Measurements from ENCODE around the gene MYOG.

Gene MYOG

DNA sequence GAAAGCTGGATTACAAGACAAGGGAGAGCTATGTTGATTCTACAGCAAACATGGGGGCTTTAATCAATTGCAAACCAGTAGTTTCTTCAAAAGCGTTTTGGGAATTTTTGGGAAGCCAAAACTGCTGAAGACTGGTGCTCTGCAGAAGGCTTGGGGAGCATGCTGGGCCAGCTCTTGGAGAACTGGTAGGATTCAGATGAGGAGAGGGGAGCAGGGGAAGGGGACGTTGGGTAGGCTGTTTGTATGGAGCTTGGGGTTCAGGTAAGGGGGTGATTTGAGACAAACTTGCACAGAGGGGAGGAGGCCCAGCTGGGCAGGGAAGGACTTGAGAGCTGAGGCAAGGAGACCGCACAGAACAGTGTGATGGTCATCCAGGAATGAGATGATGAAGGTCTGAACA lies 2.6 kb upstream of the MYOG start:
- Histone ChIP-seq H3K9me3 (ENCODE audit: low read depth, low read length) (no peaks in the 10 kb centered on the region), H3K27ac (no peak overlapping the region), H3K9ac (ENCODE audit: insufficient read length) (no peak overlapping the region), H3K4me3 (no peak overlapping the region), H3K36me3 (ENCODE audit: insufficient read depth, low read length) (no peaks in the 10 kb centered on the region)
- TF ChIP-seq FOXP2 (optimal IDR thresholded peaks at IDR 0.05; ENCODE audit: control extremely low read depth, extremely low read length, insufficient read depth) (no peak), POLR2AphosphoS5 (IDR thresholded peaks at IDR 0.05; ENCODE audit: borderline replicate concordance, low read depth, low read length) (no peak), EZH2 (IDR thresholded peaks at IDR 0.05) (no peak)
- DNase-seq (ENCODE audit: low read depth, low spot score), result no peak

DNA sequence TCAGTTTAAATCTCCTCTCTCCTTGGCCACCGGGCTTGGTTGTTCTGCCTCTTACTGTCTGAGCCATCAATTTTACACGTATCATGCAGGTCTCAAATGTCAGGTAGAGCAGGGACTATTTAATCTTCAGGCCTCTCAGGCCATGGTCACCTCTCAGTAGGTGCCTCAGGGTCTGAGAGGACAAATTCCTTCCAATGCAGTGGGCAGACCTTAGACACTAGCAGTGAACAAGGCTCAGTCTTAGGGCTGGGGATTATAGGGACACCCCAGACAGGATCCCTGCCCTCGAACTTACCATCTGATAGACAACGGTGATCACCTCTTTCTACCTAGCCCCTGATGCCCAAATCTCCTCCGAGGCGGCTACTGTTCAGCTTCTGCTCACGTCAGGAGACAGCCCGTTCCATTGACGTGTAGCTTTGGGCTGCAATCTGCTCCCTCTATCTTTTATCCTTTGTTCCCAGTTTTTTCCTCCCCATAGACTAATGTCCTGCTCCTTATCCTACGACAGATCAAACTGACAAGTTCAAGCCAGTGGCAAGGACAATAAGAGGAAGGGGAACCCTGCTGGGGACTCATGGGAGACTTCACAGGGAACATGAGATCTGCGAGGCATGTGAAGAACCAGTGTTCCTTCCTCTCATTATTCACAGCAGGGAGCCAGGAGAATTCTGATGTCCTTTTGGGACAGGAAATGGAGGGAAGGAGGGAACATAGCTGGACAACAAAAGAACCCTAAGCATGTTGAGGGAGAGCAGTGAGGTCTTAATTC lies 1.4 kb upstream of the MYOG start:
- no peak overlapping the region for H3K4me3 ChIP-seq
- no peak overlapping the region for H3K9ac ChIP-seq (ENCODE audit: insufficient read length)
- no peak overlapping the region for H3K27ac ChIP-seq
- no peak for DNase-seq (ENCODE audit: low read depth, low spot score)
- H3K36me3 ChIP-seq (ENCODE audit: insufficient read depth, low read length), result no peaks in the 10 kb centered on the region
- TF ChIP-seq EZH2 (IDR thresholded peaks at IDR 0.05) (no peak), POLR2AphosphoS5 (IDR thresholded peaks at IDR 0.05; ENCODE audit: borderline replicate concordance, low read depth, low read length) (no peak), FOXP2 (optimal IDR thresholded peaks at IDR 0.05; ENCODE audit: control extremely low read depth, extremely low read length, insufficient read depth) (no peak)
- no peaks in the 10 kb centered on the region for H3K9me3 ChIP-seq (ENCODE audit: low read depth, low read length)

DNA sequence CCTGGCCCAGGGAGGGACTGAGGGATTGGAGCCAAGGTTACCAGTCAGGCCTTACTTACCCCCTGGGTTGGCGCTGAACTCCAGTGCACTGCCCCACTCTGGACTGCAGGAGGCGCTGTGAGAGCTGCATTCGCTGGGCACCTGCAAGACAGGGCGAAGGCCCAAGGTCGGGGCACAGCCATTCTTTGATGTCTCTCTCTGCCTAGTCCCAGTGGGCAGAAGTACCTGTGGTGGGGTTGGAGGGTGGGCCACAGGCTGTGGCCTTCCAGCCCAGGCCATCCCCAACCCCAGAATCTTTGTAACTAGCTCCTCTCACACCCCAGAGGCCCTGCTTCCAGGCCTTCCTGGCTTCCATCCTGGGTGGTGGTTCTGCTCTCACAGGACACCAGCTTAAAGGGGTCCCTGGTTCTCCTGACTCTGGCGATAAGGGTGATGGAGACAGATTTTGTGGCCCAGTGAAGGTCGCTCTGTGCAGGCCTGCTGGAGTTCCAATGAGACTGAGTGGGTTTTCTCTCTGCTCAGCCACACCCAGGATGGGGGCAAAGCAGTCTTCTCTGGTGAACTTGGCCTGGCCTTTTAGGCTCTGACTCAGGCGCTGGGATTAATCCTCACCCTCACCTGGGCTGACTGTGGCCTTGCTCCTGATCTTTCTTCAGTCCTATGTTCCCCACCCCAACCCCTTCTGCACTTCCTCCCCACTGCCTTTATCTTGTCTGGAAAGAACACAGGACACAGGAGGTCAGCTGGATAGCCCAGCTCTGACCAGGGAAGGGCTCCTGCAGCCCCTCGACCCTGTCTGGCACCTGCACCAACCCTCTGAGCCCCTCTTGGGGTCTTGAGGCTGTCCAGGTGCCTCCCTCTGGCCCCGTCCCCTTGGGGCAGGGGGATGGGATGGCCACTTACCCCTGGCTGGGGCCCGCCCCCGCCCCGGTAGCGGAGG lies 954 bp downstream of the MYOG start:
- Histone ChIP-seq H3K9me3 (ENCODE audit: low read depth, low read length) (no peaks in the 10 kb centered on the region), H3K9ac (ENCODE audit: insufficient read length) (no peak overlapping the region), H3K36me3 (ENCODE audit: insufficient read depth, low read length) (no peaks in the 10 kb centered on the region), H3K27ac (no peak overlapping the region), H3K4me3 (no peak overlapping the region)
- no peak for DNase-seq (ENCODE audit: low read depth, low spot score)
- TF ChIP-seq FOXP2 (optimal IDR thresholded peaks at IDR 0.05; ENCODE audit: control extremely low read depth, extremely low read length, insufficient read depth), result no peak
- TF ChIP-seq POLR2AphosphoS5 (IDR thresholded peaks at IDR 0.05; ENCODE audit: borderline replicate concordance, low read depth, low read length), result no peak
- no peak for TF ChIP-seq EZH2 (IDR thresholded peaks at IDR 0.05)

DNA sequence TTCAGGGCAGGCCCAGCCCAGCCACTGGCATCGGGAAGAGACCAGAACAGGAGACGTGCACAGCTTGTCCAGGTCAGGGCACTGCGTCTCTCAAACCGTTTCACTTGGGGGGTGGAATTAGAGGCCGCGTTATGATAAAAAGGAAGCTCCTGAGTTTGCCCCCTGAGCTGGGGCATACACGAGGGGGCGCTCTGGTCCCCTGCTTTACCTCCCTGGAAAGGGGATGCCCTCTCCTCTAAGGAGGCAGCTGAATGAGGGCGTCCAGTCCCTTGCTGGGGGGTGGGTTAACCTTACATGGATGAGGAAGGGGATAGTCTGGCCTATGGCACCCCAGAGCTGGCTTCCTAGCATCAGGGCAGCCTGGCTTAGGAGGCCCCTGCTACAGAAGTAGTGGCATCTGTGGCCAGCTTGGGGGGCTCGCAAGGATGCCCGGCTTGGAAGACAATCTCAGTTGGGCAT lies 2.3 kb downstream of the MYOG start:
- TF ChIP-seq POLR2AphosphoS5 (IDR thresholded peaks at IDR 0.05; ENCODE audit: borderline replicate concordance, low read depth, low read length), result no peak
- TF ChIP-seq FOXP2 (optimal IDR thresholded peaks at IDR 0.05; ENCODE audit: control extremely low read depth, extremely low read length, insufficient read depth), result no peak
- no peak for TF ChIP-seq EZH2 (IDR thresholded peaks at IDR 0.05)
- no peaks in the 10 kb centered on the region for H3K9me3 ChIP-seq (ENCODE audit: low read depth, low read length)
- H3K9ac ChIP-seq (ENCODE audit: insufficient read length), result no peak overlapping the region
- H3K27ac ChIP-seq, result no peak overlapping the region
- no peak for DNase-seq (ENCODE audit: low read depth, low spot score)
- no peaks in the 10 kb centered on the region for H3K36me3 ChIP-seq (ENCODE audit: insufficient read depth, low read length)
- H3K4me3 ChIP-seq, result no peak overlapping the region

DNA sequence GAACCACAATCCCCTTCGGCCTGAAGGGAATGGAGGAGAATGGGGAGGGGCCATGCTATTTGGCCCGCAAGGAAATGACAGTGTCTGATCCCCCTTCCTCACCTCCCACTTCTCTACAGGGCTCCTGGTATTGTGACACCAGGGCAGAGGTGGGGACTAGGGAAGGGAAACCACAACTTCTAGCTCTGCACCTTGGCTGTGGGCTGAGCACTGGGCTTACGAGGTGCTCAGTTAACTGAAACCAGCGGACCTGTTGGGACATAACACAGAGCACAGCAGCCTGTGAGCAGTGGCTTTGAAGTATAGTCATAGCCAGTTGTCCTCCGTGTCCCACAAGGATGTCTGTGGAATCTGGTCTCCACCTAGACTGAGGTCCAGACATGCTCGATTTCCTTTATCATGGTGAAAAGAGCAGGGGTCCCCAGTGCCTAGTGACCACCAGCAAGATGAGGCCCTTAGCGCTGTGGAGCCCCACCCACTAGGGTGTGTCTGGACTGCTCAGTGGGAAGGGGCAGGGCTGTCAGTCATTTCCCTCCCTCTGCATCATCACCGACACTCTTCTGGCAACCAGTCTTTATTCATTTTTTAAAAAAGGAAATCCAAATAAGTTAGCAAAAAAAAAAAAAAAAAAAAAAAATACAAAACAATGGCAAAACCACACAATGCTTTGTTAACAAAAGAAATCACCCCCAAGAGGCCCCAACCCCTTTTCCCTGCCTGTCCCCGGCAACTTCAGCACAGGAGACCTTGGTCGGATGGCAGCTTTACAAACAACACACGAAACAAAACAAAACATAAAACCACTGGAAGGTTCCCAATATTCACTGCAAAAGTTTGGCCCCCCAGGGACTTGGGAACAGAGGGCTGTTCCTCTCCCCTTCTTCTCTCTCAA lies 3.0 kb downstream of the MYOG start:
- no peak for TF ChIP-seq FOXP2 (optimal IDR thresholded peaks at IDR 0.05; ENCODE audit: control extremely low read depth, extremely low read length, insufficient read depth)
- no peak for TF ChIP-seq POLR2AphosphoS5 (IDR thresholded peaks at IDR 0.05; ENCODE audit: borderline replicate concordance, low read depth, low read length)
- TF ChIP-seq EZH2 (IDR thresholded peaks at IDR 0.05), result no peak
- no peak overlapping the region for H3K27ac ChIP-seq
- DNase-seq (ENCODE audit: low read depth, low spot score), result no peak
- H3K9ac ChIP-seq (ENCODE audit: insufficient read length), result no peak overlapping the region
- H3K36me3 ChIP-seq (ENCODE audit: insufficient read depth, low read length), result no peaks in the 10 kb centered on the region
- H3K9me3 ChIP-seq (ENCODE audit: low read depth, low read length), result no peaks in the 10 kb centered on the region
- H3K4me3 ChIP-seq, result no peak overlapping the region

DNA sequence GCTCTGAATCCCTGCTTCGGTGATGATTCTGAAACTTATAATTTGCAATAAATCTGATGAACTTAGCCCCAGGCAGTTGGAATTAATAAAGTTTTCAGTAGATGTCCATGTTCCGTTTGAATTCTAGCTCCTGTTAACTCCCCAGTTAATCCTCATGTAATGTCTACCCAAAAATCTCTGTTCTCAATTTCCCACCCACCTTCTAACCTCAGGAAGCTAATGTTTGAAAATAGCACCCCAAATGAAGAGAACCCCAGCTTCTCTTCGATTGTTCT lies 3.6 kb downstream of the MYOG start:
- no peaks in the 10 kb centered on the region for H3K36me3 ChIP-seq (ENCODE audit: insufficient read depth, low read length)
- no peak overlapping the region for H3K27ac ChIP-seq
- TF ChIP-seq FOXP2 (optimal IDR thresholded peaks at IDR 0.05; ENCODE audit: control extremely low read depth, extremely low read length, insufficient read depth), result no peak
- no peak for TF ChIP-seq EZH2 (IDR thresholded peaks at IDR 0.05)
- no peak for TF ChIP-seq POLR2AphosphoS5 (IDR thresholded peaks at IDR 0.05; ENCODE audit: borderline replicate concordance, low read depth, low read length)
- H3K4me3 ChIP-seq, result no peak overlapping the region
- no peak for DNase-seq (ENCODE audit: low read depth, low spot score)
- no peak overlapping the region for H3K9ac ChIP-seq (ENCODE audit: insufficient read length)
- H3K9me3 ChIP-seq (ENCODE audit: low read depth, low read length), result no peaks in the 10 kb centered on the region

DNA sequence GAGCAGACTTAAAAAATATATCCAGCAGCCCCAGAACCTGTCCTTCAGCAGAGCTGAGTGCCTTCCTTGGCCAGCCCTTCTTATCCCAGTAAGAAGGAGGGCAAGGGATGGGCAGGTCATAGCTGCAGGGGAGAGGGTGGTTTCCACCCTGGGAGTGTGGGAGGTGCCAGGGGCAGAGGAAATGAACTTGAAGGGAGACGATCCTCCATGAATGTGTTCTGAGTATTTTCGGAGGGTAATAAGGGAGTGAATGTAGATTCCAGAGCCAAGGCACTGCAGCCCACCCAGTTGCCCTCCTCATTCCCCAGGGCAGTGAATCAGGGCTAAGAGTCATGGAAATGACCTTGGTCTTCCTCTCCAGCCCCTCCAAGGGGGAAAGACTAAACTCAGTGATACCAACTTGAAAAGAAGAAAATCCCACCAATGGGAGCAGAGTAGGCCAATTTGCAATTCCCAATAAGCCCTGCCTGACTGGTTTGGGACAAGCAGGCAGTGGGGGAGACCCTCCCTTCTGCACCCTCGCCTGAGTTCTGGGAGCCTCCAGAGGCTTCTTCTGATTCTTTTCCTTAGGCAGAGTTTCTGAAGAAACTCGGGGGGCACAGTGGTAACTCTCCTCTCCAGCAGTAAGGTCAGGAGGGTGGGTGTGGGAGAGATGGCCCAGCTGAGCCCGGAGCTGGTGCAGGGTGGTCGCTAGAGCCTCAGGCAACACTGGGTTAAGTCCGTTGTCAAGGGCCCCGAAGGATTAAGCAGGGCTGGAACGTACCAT lies 4.2 kb downstream of the MYOG start:
- Histone ChIP-seq H3K9ac (ENCODE audit: insufficient read length) (no peak overlapping the region), H3K36me3 (ENCODE audit: insufficient read depth, low read length) (no peaks in the 10 kb centered on the region), H3K9me3 (ENCODE audit: low read depth, low read length) (no peaks in the 10 kb centered on the region), H3K4me3 (no peak overlapping the region), H3K27ac (no peak overlapping the region)
- DNase-seq (ENCODE audit: low read depth, low spot score), result no peak
- TF ChIP-seq EZH2 (IDR thresholded peaks at IDR 0.05) (no peak), POLR2AphosphoS5 (IDR thresholded peaks at IDR 0.05; ENCODE audit: borderline replicate concordance, low read depth, low read length) (no peak), FOXP2 (optimal IDR thresholded peaks at IDR 0.05; ENCODE audit: control extremely low read depth, extremely low read length, insufficient read depth) (no peak)

Measured in SK-N-MC (cell line).